Vagina (tissue), 2 donors: Measurements from ENCODE around the gene NPBWR2.

Experiments
- POLR2AphosphoS5 ChIP-seq, 2 donors: sonication (generic); formaldehyde crosslinking; IDR thresholded peaks; one replicate each; pipeline ENCODE4 v1.9.0; 2017; ENCODE audit warnings: antibody characterized with exemption in 2 of 2, mild to moderate bottlenecking in 2 of 2, low read depth in 1 of 2; ENCODE audit not compliant: insufficient read depth in 1 of 2
- TF ChIP-seq, protein P1 (sequence below), 3 experiments: fragments of 450-650 bp in 2 of 3; fragments of 200-600 bp in 1 of 3; sonication (generic) in 1 of 3; IDR thresholded peaks; one replicate each; pipeline ENCODE4 v1.5.1; 2017 to 2019; ENCODE audit warnings: antibody characterized with exemption in 3 of 3, mild to moderate bottlenecking in 2 of 3, moderate library complexity in 2 of 3

- TF ChIP-seq, protein P1, sequence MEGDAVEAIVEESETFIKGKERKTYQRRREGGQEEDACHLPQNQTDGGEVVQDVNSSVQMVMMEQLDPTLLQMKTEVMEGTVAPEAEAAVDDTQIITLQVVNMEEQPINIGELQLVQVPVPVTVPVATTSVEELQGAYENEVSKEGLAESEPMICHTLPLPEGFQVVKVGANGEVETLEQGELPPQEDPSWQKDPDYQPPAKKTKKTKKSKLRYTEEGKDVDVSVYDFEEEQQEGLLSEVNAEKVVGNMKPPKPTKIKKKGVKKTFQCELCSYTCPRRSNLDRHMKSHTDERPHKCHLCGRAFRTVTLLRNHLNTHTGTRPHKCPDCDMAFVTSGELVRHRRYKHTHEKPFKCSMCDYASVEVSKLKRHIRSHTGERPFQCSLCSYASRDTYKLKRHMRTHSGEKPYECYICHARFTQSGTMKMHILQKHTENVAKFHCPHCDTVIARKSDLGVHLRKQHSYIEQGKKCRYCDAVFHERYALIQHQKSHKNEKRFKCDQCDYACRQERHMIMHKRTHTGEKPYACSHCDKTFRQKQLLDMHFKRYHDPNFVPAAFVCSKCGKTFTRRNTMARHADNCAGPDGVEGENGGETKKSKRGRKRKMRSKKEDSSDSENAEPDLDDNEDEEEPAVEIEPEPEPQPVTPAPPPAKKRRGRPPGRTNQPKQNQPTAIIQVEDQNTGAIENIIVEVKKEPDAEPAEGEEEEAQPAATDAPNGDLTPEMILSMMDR (IDR thresholded peaks at IDR 0.05): no peak
- TF ChIP-seq POLR2AphosphoS5 (IDR thresholded peaks at IDR 0.05; ENCODE audit: insufficient read depth in 1 of 2, low read depth in 1 of 2): no peak
These were observed 11.4 kb downstream of the NPBWR2 start for GRCh38 chr20:64095927-64096326.
